ENCODE data around the gene EXOC3L4.

DNA sequence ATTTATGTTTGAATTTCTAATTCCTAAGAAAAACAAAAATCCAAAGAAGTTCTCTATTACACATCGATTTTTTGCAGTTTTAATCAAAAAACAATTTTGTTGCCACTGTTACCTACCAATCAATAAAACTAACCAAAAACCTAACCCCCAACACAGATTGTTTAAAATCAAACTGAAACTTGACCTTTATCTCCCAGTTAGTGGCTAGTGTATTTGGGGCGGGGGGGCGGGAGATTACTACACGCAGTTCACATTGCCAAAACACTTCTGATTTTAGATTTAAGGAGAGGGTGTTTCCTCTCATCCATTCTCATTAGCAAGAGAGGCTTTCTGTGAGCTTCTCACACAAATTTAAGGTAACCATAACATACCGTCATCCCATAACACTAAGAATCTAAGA lies 43.6 kb upstream of the EXOC3L4 start:
- TF ChIP-seq, protein P1, sequence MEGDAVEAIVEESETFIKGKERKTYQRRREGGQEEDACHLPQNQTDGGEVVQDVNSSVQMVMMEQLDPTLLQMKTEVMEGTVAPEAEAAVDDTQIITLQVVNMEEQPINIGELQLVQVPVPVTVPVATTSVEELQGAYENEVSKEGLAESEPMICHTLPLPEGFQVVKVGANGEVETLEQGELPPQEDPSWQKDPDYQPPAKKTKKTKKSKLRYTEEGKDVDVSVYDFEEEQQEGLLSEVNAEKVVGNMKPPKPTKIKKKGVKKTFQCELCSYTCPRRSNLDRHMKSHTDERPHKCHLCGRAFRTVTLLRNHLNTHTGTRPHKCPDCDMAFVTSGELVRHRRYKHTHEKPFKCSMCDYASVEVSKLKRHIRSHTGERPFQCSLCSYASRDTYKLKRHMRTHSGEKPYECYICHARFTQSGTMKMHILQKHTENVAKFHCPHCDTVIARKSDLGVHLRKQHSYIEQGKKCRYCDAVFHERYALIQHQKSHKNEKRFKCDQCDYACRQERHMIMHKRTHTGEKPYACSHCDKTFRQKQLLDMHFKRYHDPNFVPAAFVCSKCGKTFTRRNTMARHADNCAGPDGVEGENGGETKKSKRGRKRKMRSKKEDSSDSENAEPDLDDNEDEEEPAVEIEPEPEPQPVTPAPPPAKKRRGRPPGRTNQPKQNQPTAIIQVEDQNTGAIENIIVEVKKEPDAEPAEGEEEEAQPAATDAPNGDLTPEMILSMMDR (optimal IDR thresholded peaks at IDR 0.05 in 1 of 3, IDR thresholded peaks at IDR 0.05 in 1 of 3, conservative IDR thresholded peaks at IDR 0.05 in 1 of 3; ENCODE audit: extremely low read depth in 1 of 3, insufficient read depth in 2 of 3, low read length in 3 of 3) = no peak
- TF ChIP-seq EZH2 (IDR thresholded peaks at IDR 0.05; ENCODE audit: low read length) = no peak
